HCEC 1CT (cell line): ENCODE results near the gene ITGB1BP2.
"Not testable (repeated sequence)": the region's sequence is repeated elsewhere in the genome, so short reads cannot be mapped to it uniquely, and the experiment has no call there.

Experiments used
- DNase-seq: peaks from one replicate; pipeline ENCODE4 v3.0.0-alpha.2; 2017

The ITGB1BP2 gene

DNA sequence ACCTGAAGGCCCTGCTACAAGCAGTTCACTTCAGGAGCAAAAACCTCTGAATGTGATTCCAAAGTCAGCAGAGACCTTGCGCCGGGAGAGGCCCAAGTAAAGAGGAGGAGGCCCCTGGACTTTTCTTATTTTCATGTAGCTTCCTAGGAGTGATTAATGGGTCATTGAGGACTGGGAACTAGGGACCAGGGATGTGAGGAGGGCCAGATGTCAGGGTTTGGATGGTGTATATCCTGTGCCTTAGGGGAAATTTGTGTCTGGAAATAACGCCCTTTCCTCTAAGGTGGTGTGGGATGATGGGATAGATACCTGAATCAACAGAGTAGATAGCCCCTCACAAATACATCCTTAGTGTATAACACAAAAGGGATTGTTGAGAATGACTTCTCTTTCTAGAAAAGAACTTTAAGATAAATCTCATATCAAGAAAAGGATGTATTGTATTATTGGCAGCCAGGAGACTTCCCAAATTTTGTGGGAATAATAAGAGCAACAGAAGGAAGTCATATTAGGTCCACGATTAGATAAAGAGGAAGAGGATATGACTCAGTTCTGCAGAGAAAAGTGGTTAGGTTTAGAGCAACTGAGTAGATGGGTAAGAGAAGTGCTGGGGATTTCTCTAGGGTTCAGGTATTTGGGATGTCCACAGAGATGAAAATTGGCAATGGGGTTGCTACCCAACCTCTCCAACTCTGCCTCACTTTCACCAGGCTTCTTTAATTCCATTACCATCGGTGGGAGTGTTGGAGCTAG is 1.1 kb downstream of the ITGB1BP2 start:
- DNase-seq: peak; percentile 35

DNA sequence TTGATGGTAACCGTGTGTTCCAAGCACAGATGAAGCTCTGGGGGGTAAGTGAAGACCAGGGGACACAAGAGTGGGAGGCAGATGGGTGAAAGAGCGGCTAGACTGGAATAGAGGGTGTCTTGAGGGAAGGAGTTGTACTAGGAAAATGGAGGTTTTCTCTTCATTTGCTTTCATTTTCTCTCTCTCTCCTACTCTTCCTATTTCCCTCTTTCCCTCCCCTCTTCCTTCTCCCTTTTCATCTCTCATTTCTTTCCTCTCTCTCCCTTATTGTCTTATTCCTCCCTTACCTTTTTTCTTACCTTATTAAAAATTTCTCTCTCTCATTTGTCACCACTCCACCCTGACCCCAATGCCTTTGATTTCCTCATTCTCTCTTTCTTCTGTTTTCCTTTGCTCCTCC is 3.0 kb downstream of the ITGB1BP2 start:
- DNase-seq: no peak

DNA sequence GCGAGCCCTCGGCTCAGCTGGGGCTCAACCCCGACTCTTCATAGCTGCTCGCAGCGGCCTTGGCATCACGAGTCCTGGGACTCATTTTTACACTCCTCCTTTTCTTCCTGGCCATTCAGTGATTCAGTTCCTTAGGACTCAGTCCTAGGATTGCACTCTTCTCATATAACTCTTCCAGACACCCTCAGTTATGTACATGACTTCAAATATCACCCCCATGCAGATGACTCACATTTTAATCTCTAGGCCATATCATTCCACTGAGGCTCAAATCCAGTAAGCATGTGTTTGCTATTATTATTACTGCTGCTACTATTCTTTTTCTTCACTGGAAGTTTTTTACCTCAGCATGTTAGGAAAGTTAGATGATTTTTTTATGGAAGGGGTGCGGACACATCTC is 14.4 kb downstream of the ITGB1BP2 start:
- DNase-seq: peak; percentile 47

DNA sequence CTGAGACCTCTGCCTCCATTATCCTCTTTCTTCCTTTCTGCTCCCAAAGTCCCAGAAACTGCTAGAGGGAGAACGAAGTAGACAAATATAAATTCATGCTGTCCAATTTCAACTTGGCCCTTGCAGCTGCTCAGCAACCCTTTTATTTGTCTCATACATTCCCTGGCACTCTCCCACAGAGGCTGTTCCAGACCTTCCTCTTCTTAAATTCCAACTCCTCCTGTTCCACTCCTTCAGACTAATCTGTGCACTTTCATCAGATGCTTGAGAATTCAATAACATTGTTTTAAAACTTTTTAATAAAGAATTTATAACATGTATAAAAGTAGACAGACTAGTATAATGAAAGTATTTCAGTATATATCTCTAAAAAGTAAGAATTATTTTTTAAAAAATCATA is 15.4 kb downstream of the ITGB1BP2 start:
- DNase-seq: not testable (repeated sequence)

DNA sequence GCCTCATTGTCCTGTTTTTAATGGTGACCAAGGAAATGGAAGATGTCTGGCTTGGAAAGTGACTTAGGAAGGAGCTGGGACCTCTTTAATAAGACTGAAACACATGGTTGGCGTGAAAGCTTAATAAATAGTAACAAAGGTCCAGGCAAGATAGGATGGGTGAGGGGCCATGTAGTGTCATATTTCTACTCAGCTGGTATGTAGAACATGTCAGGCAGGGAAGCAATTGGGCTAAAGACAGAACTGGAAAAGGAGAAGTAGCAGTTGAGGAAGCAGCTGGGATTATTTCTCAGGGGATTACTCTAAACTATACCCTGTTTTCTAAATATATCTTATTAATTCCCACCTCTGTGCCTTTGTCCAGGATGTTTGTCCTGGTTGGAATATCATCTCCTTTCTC is 18.6 kb downstream of the ITGB1BP2 start:
- no peak for DNase-seq

DNA sequence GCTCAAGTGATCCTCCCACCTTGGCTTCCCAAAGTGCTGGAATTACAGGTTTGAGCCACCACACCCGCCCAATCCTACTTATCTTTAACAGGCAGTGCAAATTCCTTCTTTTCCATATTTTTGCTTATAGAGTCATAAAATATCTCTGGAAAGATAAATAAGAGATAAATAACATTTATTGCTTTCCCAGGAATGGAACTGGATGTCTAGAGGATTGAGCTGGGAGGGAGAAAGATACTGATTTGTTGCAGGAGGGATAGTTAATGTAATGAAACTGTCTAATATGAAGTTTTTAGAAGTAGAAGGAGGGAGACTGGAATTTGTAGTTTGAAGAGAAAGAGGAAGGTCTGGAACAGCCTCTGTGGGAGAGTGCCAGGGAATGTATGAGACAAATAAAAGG is 20.2 kb downstream of the ITGB1BP2 start:
- DNase-seq: no peak

DNA sequence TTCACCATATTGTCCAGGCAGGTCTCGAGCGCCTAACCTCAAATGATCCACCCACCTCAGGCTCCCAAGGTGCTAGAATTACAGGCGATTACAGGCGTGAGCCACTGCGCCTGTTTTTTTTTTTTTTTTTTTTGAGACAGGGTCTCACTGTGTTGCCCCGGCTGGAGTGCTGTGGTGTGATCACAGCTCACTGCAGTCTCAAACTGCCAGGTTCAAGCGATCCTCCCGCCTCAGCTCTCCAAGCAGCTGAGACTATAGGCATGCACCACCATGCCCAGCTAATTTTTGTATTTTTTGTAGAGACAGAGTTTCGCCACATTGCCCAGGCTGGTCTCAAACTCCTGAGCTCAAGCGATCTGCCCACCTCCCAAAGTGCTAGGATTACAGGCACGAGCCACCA is 22.9 kb downstream of the ITGB1BP2 start:
- DNase-seq: not testable (repeated sequence)

DNA sequence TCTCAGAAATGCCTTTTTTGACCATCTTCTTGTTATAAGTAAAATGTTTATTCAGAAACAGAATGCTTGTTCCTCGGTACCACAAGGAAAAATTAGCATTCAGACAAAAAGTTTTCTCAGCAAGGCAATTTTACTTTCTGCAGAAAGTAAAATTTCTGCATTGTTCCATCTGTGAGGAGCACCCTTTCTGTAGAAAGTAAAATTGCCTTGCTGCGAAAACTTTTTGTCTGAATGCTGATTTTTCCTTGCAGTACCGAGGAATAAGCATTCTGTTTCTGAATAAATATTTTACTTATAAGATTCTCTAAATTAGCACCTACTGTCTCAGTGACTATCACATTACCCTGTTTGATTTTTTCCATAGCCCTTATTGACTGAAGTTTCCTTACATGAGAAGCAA is 24.8 kb downstream of the ITGB1BP2 start:
- DNase-seq: no peak

DNA sequence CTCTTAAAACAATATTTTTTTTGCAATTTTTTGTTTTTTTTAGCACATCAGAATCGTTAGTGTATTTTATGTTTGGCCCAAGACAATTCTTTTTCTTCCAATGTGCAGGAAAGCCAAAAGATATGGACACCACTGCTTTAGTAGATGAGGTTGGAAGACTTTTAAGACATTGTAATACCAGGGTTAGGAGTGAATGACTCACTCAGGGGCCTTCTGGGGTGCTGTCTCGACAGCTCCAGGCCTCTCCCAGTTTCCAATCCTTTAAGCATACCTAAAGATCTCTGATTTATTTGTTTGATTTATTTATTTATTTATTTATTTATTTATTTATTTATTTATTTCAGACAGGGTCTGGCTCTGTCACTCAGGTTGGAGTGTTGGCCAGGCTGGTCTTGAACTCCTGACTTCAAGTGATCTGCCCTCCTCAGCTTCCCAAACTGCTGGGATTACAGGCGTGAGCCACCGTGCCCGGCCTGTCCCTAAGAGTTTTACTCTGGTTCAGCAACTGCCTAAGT is 47.7 kb downstream of the ITGB1BP2 start:
- not testable (repeated sequence) for DNase-seq

DNA sequence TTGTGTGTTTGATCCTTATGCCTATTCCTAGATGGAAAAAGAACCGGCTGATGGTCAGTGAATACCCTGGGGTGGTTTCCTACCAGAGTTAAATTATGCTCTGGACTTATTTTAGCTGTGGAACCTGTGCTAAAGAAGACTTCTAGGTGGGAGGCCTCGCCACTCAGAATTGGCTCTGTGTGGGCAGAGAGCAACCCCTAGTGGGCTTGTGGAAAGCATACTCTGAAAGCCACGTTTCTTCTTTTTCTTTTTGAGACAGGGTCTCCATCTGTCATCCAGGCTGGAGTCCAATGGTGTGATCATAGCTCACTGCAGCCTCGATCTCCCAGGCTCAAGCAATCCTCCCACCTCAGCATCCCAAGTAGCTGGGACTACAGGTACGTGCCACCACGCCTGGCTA is 48.3 kb downstream of the ITGB1BP2 start:
- not testable (repeated sequence) for DNase-seq

DNA sequence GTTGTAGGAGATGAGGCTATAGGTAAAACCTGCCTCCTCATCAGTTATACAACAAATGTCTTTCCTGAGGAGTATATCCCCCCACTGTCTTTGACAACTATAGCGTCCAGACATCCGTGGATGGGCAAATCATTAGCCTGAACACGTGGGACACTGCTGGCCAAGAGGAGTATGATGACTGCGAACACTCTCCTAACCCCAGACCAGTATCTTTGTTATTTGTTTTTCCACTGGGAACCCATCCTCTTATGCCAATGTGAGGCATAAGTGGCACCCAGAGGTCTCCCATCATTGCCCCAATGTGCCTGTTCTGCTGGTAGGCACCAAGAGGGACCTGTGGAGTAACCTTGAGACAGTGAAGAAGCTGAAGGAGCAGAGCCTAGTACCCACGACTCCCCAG is 50.9 kb downstream of the ITGB1BP2 start:
- DNase-seq: not testable (repeated sequence)
